GM18520 (cell line): ENCODE results near the gene SLC30A3.

Source experiments
- ATAC-seq: cut with Tn5 transposase; IDR thresholded peaks from one replicate; pipeline ENCODE4 v1.9.1; 2021; ENCODE audit not compliant: unreplicated experiment

SLC30A3 gene

DNA sequence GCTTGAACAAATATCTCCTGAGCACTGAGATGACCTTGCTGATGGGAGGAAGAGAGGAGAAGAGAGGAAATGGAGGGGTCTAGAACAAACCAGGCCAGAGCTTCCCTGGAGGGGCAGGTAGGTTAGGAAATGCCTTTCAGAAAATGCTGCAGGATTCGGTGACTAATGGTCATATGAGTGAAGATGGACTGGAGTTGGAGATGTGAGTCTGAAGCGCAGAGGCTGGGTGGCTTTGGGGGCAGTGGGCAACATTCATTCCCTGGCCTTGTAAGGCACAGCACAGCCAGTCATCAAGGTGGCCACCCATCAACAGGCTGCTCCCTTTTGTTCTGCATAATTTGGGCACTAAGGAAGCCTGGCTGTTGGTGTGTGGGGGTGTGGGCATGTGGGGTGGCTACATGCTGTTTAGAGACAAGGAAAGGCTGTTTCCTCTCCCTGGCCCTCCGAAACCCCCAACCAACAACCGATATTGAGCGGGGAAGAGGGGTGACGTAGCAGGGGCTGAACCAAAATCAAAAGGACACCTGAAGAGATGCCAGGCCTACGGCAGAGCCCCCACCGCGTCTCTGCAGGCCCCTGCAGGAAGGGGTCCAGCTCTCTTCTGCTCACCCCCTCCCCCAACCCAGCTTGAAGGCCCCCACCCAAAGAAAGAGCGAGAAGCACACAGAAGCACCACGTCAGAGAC lies 1.5 kb downstream of the SLC30A3 start:
- ATAC-seq, result no peak

DNA sequence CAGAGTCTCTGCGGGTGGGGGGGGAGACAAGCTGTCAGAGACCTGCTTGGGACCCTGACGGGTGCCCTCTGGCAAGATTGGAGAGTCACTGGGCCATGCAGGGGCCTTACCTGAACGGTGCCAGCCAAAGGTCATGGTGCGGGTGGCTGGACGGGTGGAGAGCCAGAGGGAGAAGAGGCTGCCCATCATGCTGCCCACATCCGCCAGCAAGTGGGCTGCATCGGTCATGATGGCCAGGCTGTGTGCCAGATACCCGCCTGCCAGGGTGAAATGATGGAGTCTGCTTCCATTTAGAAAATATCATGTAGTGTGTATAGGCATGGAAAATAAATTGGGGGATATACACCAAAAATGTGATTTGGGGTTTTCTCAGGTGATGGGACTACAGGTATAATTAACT lies 4.8 kb downstream of the SLC30A3 start:
- ATAC-seq, result no peak

DNA sequence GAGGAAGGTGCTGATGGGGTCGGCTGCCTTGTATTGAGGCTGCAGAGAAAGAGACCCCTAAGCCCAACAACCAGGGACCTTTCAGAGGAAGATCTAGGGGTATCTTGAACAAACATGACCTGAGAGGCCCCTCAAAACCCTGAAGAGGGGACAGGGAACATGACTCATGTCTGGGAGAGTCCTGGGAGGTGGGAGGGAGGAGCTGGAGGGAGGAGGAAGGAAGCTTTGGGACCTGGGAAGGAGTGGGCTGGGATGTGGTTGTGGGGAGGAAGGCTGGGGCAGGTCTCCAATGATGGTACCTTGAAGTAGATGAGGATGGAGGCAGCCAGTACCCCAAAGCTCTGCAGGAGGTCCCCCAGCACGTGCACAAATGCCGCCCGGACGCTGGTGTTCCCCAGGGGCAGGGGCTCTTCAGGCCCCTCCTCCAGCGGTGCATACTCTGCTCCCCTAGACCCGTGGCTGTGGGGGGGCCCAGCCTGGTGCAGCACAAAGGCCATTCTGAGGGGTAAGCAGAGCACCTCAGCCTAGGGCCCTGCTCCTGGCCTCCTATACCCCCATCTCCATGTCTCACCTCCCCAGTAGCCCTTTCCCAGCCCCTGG lies 5.9 kb downstream of the SLC30A3 start:
- ATAC-seq, result no peak

DNA sequence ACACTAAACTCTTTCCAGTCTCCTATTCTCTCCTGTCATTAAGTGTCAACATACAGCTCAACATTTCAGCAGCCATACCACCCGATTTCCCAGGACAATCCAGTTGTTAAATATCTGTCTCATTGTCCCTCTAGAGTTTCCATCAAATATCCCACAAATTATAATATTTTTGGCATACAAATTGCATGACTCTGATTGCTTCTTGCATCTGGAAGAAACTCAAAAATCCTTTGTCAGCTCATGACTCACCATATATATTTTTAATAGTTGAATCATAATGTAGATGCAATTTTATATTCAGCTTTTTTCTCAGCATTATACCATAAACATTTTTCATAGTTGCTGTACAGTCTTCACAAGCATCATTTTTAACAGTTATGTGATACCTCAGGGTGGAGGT lies 7.2 kb downstream of the SLC30A3 start:
- ATAC-seq, result no peak

DNA sequence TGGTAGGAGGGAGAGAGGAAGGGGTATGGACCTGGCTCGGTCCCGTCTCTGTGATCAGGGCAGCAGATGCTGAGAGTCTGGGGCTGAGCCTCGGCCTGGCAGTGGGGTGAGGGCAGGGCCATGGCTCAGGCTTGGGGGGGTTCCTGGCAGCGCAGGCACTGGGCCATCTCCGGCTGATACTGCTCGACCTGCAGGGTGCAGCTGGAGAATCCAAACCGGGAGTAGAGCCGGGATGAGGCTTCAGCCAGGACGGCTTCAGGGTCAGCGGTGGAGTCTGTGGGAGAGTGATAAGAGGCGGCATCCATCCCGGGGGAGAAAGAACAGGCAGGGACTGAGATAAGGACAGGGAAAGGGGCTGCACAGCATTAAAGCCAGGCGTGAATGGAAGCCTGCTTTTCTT lies 7.7 kb downstream of the SLC30A3 start:
- ATAC-seq, result no peak

DNA sequence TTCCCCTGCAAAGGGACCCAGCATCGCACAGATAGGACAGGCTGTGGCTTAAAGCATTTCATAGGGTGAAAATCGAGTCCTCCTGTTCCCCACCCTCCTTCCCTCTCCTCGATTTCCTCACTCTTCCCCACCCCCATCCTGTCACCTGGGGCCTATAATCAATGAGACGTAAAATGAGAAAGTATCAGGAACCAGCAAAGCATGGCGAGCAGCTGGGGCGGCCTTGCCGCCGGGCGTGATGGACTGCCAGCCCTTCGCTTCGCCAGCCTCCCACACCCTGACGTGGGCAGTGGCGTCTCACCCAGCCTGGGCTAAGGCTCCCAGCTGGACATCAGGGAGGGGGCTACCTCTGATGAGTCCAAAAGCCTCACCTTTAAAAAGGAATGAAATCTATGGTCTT lies 11.1 kb downstream of the SLC30A3 start:
- ATAC-seq, result no peak

DNA sequence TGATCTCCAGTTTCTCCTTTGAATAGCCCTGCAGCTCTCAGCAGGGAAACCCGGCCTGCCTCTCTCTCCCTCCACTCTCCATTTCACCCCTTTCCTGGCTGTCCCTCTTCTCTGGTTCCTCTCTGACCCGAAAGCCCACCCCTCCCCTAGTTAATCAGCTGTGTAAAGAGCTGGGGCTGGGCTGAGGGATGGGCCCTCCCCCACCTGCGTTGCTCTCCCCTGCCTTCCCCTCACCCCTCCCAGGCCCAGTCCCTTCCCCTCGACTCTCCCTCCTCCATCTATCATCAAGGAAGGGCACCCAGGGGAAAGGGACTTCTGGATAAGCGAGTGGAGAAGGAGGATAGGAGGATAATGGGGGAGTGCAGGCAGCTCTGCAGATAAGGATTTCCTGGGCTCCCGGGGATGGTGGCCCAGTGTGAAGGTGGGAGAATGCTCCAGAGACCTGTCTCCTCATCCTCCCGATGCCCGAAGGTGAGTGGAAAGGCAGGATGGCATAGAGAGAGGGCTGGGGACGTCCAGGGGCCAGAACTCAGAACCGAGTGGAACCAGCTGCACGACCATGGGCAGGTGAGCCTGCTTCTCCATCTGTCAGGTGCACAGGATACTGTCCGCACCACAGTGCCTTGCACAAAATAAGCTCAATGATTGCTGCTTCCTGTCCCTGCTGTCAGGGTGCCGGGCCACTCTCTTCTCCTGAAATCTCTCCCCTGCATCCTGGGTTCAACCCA lies 12.0 kb downstream of the SLC30A3 start:
- no peak for ATAC-seq

DNA sequence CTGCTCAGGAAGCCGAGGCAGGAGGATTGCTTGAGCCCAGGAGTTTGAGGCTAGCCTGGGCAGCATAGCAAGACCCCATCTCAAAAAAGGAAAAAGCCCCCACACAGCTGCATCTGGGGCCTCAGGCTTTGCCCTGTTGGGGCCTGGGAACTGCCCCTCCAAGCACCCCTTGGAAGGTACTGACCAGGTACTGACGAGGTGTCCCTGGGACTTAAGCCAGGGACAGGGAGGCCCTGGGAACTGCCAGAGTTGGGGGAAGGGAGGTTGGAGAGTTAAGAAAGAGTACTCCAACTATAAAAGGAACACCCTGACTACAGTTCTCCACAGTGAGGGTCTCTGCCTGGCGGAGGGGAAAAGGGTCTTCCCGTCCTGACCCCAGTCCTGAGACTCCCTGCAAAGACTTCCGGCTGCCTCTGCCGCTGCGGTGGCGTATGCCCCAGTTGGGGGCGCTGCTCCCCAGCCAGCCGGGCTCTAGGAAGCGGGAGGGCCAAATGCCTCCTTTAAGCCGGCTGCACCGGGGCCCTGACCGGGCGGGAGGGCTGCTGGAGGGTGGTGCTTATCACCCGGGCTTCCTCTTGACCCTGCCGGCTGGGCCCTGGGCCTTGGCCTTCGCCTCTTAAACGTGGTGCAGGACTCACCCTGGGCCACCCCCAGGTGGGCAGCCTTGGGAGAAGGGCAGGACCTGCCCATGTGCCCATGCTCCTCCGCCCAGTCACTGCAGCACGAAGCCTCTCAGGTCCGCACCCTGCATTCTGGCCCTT lies 12.8 kb downstream of the SLC30A3 start:
- ATAC-seq, result no peak

DNA sequence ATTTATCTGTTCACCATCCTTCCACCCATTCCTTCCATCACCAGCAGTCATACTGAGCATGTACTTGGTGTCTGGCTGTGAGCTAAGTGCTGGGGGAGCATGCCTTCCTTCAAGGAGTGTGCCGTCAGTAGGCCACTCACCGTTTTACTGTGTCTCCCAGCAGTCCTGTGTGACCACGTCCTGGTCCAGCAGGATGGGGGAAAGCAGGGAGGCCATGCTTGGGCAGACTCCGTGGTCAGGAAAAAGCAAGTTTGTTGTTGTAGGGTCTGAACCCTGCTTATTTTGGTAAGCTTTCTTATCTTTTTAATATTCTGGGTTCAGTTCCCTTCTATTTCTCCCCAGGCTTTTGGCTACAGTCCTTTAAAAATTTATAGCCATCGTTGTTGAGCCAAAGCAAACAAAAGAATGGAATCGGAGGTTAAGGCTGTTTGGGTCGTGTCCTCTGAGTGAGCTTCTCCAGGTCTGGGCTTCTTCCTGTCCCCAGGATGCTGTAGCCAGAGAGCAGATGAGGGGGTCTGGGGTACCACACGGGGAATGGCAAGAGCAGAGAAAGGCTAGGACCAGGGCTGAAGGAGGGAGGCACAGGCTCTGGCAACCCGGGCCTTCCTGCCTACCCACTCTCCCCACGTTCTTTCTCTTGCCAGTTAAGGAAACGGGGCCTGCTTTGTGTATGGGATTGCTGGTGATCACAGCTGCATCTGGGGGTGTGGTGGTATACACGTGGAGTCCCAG lies 13.5 kb downstream of the SLC30A3 start:
- no peak for ATAC-seq

DNA sequence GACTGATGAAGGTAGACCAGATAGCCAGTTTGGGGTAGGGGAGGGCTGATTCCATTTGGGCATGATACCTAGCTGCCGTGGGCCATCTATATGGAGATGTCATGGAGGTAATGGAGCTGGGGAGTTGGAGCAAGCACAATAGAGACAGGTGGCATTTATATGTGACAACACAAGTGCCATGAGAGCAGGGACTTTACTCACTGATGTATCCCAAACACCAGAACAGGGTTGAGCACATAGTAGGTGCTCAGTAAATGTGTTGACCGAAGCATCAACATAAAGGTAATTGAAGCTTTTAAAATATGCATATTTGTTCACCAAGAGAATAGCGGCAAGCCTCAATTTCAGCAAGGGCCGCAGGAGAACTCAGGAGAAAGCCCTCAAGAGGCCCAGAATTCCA lies 15.0 kb downstream of the SLC30A3 start:
- ATAC-seq, result no peak

DNA sequence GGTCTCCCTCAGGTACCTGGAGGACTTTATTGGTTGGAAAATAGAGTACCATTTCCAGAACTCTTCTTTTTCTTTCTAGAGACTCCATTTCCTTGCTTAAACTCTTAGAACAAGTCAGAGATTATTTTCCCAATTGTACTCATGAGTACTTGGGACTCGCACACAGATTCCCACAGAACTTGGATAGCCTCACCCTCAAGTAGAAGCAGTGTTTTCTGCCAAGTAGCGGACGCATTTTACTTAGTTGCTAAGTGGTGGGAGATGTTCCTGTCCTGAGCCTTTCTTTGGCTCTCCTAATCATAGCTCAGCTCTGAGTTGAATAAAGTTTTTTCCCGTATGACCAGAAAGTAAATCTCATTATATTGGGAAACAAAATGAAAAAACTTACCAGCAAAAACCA lies 17.2 kb downstream of the SLC30A3 start:
- no peak for ATAC-seq

DNA sequence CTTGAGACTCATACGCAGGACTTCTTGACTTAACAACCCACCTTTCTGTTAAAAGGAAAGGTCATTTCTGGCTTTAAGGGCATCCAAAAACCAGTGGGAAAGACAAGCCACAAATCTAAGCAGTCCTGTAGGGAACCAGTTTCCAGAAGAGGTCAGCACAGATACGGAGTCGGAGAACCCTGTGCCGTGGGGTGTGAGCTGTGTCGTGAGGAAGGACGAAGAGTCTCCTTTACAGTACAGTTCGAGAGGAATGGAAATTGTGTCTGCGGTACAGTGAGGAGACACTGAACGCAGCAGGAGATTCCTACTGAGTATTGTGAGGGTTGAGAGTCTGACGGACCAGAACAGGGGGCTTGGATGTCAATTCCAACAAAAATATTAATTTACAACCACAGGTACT lies 17.7 kb downstream of the SLC30A3 start:
- no peak for ATAC-seq

DNA sequence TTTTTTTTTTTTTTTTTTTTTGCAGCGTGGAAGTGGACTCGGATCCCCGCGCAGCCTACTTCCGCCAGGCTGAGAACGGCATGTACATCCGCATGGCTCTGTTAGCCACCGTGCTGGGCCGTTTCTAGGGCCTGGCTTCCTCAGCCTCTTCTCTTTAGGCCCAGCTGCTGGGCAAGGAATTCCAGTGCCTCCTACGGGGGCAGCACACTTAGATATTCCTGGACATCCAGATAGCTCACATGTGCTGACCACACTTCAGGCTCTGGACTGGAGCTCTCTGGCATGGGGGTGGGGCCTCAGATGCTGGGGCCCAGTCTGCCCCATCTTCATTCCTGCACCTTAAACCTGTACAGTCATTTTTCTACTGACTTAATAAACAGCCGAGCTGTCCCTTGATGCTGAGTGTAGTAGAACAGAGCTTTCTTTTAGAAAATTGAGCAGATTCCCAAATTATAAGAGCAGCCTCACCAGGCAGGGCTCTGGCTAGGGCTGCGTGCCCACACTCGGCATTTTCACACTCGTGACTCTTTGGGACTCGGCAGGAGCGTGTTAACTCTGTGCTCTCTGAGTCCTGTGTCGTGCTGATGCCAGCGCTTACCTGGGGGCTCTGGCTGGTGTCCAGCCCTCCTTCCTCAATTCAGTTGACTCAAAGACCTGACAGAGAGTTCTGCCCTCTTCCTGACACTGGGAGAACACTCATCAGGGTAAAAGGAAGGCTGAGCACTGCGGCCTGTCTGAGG lies 19.3 kb downstream of the SLC30A3 start:
- no peak for ATAC-seq

DNA sequence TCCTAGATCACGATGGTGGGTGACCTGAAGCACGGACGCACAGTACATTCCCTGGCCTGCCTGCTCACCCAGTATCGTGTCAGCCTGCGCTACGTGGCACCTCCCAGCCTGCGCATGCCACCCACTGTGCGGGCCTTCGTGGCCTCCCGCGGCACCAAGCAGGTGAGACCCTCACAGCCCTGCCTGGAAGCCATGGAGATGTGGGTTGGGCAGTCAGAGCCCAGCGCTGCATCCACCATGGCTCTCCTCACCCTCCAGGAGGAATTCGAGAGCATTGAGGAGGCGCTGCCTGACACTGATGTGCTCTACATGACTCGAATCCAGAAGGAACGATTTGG lies 20.3 kb downstream of the SLC30A3 start:
- ATAC-seq, result no peak

DNA sequence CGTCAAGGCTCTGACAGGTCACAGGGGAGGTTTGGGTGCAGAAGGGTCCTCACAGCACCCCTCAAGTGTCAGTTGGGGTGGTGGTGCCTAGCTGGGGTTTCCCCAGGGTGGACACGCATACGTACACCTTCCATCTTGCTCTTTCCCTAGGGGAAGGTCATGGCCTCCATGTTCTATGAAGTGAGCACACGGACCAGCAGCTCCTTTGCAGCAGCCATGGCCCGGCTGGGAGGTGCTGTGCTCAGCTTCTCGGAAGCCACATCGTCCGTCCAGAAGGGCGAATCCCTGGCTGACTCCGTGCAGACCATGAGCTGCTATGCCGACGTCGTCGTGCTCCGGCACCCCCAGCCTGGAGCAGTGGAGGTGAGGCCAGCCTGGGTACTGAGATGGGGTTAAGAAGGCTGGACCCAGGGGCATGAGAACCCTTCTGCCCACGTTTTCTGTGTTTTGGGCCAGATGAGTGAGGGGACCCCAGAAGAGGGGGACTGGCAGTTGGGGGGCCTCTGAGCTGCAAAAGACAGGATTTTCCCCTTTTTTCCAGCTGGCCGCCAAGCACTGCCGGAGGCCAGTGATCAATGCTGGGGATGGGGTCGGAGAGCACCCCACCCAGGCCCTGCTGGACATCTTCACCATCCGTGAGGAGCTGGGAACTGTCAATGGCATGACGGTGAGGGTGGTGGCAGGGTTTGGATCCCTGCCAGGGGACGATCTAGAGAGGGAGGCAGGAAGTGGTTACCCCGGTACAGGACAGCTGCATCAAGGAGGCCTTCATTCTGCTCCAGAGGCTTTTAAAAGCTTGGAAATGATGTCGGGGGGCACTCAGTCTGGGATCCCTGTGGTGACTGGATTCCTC lies 20.9 kb downstream of the SLC30A3 start:
- ATAC-seq, result no peak

DNA sequence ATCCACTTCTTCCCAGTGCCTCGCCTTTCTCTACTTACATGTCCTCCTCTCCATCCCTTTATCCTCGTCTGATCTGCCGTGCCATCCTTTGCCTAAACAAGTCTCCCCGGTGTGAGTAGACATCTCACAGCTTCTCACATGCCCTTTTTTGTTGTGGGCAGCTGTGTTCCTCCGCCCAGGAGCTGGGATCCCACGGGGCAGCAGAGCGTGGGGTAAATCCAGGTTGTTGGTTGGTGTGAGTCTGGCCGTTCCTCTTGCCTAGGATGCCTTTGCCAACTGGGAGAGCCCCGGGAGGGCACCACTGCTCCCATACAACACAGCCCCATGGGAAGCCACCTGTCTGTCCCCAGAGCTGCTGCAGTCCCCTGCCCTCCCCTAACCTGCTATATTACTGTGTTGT lies 22.4 kb downstream of the SLC30A3 start:
- no peak for ATAC-seq

DNA sequence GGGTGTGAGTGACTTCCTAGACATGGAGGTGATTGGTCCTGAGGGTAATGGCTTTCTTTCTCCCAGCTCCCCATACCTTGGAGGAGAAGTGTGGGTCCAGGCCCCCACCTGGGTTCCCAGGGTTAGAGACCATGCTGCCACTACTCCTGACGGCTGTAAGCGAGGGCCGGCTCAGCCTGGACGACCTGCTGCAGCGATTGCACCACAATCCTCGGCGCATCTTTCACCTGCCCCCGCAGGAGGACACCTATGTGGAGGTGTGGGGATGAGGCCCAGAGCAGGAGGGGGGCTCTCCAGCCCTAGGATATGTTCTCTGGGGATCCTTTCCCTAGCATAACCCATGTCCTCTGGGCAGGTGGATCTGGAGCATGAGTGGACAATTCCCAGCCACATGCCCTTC lies 23.9 kb downstream of the SLC30A3 start:
- no peak for ATAC-seq

DNA sequence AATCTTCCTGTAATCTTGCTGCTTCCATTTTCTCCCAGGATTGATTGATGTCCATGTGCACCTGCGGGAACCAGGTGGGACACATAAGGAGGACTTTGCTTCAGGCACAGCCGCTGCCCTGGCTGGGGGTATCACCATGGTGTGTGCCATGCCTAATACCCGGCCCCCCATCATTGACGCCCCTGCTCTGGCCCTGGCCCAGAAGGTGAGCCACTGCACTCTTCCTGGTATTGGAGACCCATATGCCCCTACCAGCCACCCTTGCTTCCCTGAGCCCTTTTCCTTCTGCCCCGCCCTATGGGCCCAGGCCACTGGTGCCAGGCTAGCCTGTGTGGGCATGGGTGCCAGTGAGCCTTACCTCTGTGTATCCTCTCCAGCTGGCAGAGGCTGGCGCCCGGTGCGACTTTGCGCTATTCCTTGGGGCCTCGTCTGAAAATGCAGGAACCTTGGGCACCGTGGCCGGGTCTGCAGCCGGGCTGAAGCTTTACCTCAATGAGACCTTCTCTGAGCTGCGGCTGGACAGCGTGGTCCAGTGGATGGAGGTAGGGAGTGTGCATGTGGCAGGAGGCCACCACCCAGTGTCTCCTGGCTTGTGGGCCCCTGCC lies 25.4 kb downstream of the SLC30A3 start:
- no peak for ATAC-seq

DNA sequence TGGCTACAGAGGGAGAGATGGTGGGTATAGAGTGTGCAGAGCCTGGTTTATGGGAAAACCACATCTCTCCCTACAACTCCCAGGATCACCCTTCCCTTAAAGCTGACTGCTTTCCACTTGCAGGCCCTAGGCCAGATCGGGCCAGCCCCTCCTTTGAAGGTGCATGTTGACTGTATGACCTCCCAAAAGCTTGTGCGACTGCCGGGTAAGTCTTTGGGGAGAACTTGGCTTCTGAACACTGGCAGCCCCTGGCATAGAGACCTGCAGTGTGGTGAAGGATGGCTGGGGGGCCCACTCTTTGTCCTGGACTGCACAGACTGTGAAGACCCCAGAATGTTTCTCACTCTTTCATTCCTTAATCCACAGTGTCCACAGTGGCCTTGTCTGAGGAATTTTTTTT lies 26.2 kb downstream of the SLC30A3 start:
- no peak for ATAC-seq
